Large intestine (tissue), 3 donors: ENCODE results near the gene PXMP2. TPM values are rescaled to one million over a fixed set of nuclear protein-coding genes. Genes with fewer than 3 reads are reported as not detected.

Source experiments
- DNase-seq, 2 donors: peaks; one replicate each; pipeline versions ENCODE4 v3.0.0 to v3.0.0-alpha.2; 2013
- H3K27ac ChIP-seq: one replicate; pipeline ENCODE4 v1.5.1; 2013; ENCODE audit warnings: low read length
- H3K27me3 ChIP-seq: 2 replicates; pipeline ENCODE4 v1.6.1; 2013; ENCODE audit warnings: low read length; ENCODE audit not compliant: control insufficient read depth, insufficient read depth
- H3K36me3 ChIP-seq: 2 replicates; pipeline ENCODE4 v1.6.1; 2013; ENCODE audit warnings: low read length; ENCODE audit not compliant: control insufficient read depth, insufficient read depth
- H3K4me1 ChIP-seq: one replicate; pipeline ENCODE4 v1.6.1; 2013; ENCODE audit warnings: low read length; ENCODE audit not compliant: control insufficient read depth, insufficient read depth
- H3K4me3 ChIP-seq: one replicate; pipeline ENCODE4 v1.5.1; 2013; ENCODE audit warnings: low read length
- H3K9me3 ChIP-seq: one replicate; pipeline ENCODE4 v1.6.1; 2013; ENCODE audit warnings: mild to moderate bottlenecking, low read depth, low read length, moderate library complexity; ENCODE audit not compliant: control insufficient read depth
- whole genome bisulfite sequencing: methylation state at CpG from one replicate; pipeline ENCODE4 v1.1.5; 2013; ENCODE audit warnings: low lambda C conversion rate; ENCODE audit not compliant: insufficient coverage; 5-methylcytosine and 5-hydroxymethylcytosine counted together
- polyA plus RNA-seq: library from polyadenylated mRNA; unstranded; fragments of 120-200 nt; gene quantifications from one replicate; pipeline ENCODE4 v1.2.1, GENCODE V29; 2013

Gene PXMP2
- polyA plus RNA-seq, 1 donor, result 45.5 TPM

- no peak overlapping the region for H3K4me3 ChIP-seq
- H3K4me1 ChIP-seq, result no peaks in the 10 kb centered on the region
- WGBS, result 67% methylated on average over 1 of the region's 17 CpGs
- H3K27me3 ChIP-seq, result no peaks in the 10 kb centered on the region
- H3K9me3 ChIP-seq, result peaks cover 5% of the 10 kb centered on the region
- DNase-seq, result no peak
- H3K36me3 ChIP-seq, result peaks cover 88% of the 10 kb centered on the region
- no peak overlapping the region for H3K27ac ChIP-seq
Measured at GRCh38 chr12:132731574-132731973, 44.2 kb downstream of the PXMP2 start.

GRCh38 chr12:132734206-132734605 lies 46.8 kb downstream of the PXMP2 start:
- Histone ChIP-seq H3K4me3 (no peak overlapping the region), H3K4me1 (no peaks in the 10 kb centered on the region), H3K9me3 (no peaks in the 10 kb centered on the region), H3K27ac (no peak overlapping the region), H3K27me3 (no peaks in the 10 kb centered on the region), H3K36me3 (peaks cover 87% of the 10 kb centered on the region)
- no CpG with 5 or more reads among the region's 10 CpGs for WGBS
- no peak for DNase-seq

DNA sequence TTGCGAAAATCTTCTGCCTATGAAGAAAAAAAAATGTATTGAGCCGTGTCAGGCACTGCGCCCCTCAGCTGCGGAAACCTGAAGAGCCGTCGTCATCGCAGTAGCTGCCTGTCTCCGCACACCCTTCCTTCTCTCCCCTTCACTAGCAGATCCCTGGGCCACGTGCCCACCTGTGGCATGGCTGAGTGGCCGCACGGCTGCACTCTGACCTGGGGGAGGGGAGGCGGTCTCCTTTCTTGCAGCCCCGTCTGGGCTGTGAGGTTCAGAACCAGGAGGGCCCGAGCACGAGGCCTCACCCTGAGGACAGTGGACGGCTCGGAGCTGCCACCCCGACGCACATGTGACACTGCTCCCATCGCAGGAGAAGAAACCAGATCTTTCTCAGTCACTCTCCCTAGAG lies 48.1 kb downstream of the PXMP2 start:
- peaks cover 90% of the 10 kb centered on the region for H3K36me3 ChIP-seq
- WGBS, result no CpG with 5 or more reads among the region's 20 CpGs
- DNase-seq, result no peak

GRCh38 chr12:132736378-132736777 lies 49.0 kb downstream of the PXMP2 start:
- WGBS, result no CpG with 5 or more reads among the region's 12 CpGs
- Histone ChIP-seq H3K9me3 (no peaks in the 10 kb centered on the region), H3K27ac (no peak overlapping the region), H3K27me3 (no peaks in the 10 kb centered on the region), H3K4me1 (no peaks in the 10 kb centered on the region), H3K4me3 (no peak overlapping the region), H3K36me3 (peaks cover 89% of the 10 kb centered on the region)
- DNase-seq, result no peak

More for the DNA sequence above, 48.1 kb downstream of the PXMP2 start:
- Histone ChIP-seq H3K9me3 (no peaks in the 10 kb centered on the region), H3K4me1 (no peaks in the 10 kb centered on the region), H3K27me3 (no peaks in the 10 kb centered on the region), H3K4me3 (no peak overlapping the region), H3K27ac (no peak overlapping the region)

DNA sequence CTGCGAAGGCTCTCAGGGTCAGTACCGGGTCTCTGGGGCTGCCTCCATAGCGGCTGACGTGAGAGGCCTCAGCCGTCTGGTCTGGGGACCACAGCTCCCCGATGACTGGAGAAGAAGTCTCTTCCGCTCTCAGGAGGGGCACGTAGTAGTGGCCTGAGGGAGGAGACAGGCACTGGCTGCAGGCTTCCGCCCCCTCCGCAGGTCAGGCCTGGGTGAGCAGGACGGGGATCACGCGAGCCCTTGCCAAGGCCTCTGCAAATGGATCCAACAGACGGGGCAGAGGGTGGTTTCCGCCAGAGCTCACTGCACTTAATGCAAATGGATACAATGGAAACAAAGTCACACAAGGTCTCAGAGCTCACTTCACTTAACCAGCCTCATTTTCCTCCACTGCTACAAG lies 49.5 kb downstream of the PXMP2 start:
- Histone ChIP-seq H3K4me3 (no peak overlapping the region), H3K4me1 (no peaks in the 10 kb centered on the region), H3K27me3 (no peaks in the 10 kb centered on the region), H3K36me3 (peaks cover 86% of the 10 kb centered on the region), H3K9me3 (no peaks in the 10 kb centered on the region), H3K27ac (no peak overlapping the region)
- WGBS, result no CpG with 5 or more reads among the region's 15 CpGs
- DNase-seq, result no peak

DNA sequence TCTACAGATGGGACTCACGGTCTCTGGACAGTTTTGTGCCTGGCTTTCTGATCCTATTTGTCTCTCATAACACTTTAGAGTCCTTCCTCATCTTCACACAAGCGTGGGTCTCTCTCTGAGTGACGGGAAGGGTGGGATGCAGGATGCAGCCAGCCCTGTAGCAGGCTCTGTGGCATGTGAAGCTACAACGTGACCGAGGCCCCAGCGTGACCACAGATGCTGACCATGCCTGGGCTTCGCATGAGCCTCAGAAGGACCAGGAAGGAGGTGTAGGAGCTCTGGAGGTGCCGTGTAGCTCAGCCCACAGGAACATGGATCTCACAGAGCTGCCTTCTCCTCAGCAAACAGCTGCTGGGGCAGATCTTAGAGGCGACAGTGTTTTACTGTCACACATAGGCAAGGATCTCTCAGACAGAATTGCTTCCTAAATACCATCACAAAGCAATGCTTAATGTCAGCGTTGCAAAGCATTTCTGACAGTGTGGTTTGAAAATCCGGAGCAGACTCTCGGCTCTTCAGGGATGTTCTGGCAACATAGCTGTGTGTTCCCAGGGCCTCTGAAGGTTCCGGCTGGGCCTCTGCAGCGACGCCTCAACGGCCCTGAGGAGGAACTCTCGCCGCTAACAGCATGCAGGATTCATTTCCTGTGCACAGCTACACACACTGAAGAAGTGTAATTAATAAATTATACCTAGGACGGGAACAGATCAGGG lies 52.4 kb downstream of the PXMP2 start:
- Histone ChIP-seq H3K27ac (no peak overlapping the region), H3K36me3 (peaks cover 84% of the 10 kb centered on the region), H3K4me3 (no peak overlapping the region), H3K4me1 (no peaks in the 10 kb centered on the region), H3K9me3 (no peaks in the 10 kb centered on the region), H3K27me3 (no peaks in the 10 kb centered on the region)
- no peak for DNase-seq
- 100% methylated on average over 1 of the region's 19 CpGs for WGBS

GRCh38 chr12:132740313-132740646 lies 52.9 kb downstream of the PXMP2 start:
- Histone ChIP-seq H3K27me3 (no peaks in the 10 kb centered on the region), H3K27ac (no peak overlapping the region), H3K36me3 (peaks cover 83% of the 10 kb centered on the region), H3K4me3 (no peak overlapping the region), H3K4me1 (no peaks in the 10 kb centered on the region), H3K9me3 (no peaks in the 10 kb centered on the region)
- DNase-seq, result no peak
- no CpG with 5 or more reads among the region's 6 CpGs for WGBS

DNA sequence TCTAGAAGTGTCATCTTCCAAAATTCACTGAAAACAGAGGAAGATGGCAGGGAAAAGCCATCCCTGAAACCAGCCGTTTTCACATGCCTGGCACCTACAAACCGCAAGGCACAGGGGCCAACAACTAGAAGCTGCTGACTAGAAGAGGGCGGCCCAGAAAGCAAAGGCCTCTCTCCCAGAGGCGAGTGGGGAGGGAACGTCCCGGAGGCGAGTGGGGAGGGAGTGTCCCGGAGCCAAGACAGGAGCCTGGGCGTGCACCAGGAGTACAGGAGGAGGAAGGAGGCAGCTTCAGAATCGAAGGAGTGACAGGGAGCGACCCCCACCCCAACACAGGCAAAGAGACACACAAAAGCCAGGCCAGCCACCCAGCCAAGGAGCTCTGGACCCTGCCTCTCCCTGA lies 53.3 kb downstream of the PXMP2 start:
- H3K36me3 ChIP-seq, result peaks cover 83% of the 10 kb centered on the region
- H3K9me3 ChIP-seq, result no peaks in the 10 kb centered on the region
- no peaks in the 10 kb centered on the region for H3K27me3 ChIP-seq
- DNase-seq, result no peak
- no peaks in the 10 kb centered on the region for H3K4me1 ChIP-seq
- no peak overlapping the region for H3K27ac ChIP-seq
- no CpG with 5 or more reads among the region's 11 CpGs for WGBS
- H3K4me3 ChIP-seq, result no peak overlapping the region

DNA sequence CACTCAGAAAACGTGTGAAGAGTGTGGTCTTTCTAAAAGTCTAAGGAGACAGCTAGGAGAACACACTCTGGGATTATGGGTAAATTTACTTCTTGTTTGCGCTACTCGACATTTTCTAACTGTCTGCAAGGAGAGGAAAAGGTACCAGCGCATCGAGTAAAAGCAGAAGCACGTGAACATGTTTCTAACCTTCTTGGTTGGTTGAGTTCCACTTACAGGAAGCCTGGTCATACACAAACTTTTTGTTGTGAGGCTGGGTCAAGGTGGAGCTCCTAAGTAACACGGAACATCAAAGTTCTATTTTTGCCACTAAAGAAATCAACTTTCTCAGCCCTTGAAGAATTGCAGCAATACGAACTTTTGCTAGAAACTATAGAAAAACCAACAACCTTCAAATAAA lies 54.2 kb downstream of the PXMP2 start:
- Histone ChIP-seq H3K4me3 (no peak overlapping the region), H3K9me3 (no peaks in the 10 kb centered on the region), H3K27me3 (no peaks in the 10 kb centered on the region), H3K27ac (no peak overlapping the region), H3K4me1 (no peaks in the 10 kb centered on the region), H3K36me3 (peaks cover 83% of the 10 kb centered on the region)
- no peak for DNase-seq
- WGBS, result 88% methylated on average over 3 of the region's 8 CpGs

DNA sequence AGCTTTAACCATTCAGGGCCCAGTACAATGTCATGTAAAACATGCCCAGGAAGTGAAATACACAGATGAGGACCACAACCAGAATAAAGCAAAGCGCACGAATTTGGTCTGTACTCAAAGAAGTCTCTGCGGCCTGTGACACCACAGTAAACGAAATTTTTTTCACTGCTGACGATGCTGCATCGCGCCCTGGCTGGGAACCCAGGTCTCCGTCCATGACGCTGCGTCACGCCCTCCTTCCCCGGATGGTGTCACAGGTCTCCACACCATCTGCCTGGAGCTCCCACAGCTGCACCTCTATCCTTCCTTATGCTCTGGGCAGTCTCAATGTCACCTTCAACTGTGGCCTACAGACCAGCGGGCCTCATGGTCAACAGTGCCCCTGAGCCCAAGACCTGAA lies 56.4 kb downstream of the PXMP2 start:
- no peak overlapping the region for H3K27ac ChIP-seq
- WGBS, result no CpG with 5 or more reads among the region's 13 CpGs
- DNase-seq, result no peak
- H3K4me1 ChIP-seq, result no peaks in the 10 kb centered on the region
- H3K4me3 ChIP-seq, result no peak overlapping the region
- no peaks in the 10 kb centered on the region for H3K27me3 ChIP-seq
- H3K9me3 ChIP-seq, result no peaks in the 10 kb centered on the region
- peaks cover 86% of the 10 kb centered on the region for H3K36me3 ChIP-seq

GRCh38 chr12:132746613-132747012 lies 59.2 kb downstream of the PXMP2 start:
- H3K9me3 ChIP-seq, result no peaks in the 10 kb centered on the region
- peaks cover 87% of the 10 kb centered on the region for H3K36me3 ChIP-seq
- DNase-seq, result no peak
- no peaks in the 10 kb centered on the region for H3K27me3 ChIP-seq
- 100% methylated on average over 1 of the region's 3 CpGs for WGBS
- H3K4me3 ChIP-seq, result no peak overlapping the region
- no peaks in the 10 kb centered on the region for H3K4me1 ChIP-seq
- no peak overlapping the region for H3K27ac ChIP-seq
